NCI-H1092 treated with DMSO at 0.1 percent for 48 hours (cell line): ENCODE data around the gene PAM16.
"Not testable (repeated sequence)": the region's sequence is repeated elsewhere in the genome, so short reads cannot be mapped to it uniquely, and the experiment has no call there.

Experiments
- DNase-seq: peaks from one replicate; lab custom pipeline; 2025; lab: John Stamatoyannopoulos, UW

The PAM16 gene

GRCh38 chr16:4350787-4351659 is at the start of gene PAM16:
Gene PAM16 (minus strand): TSS chr16:4351321. CDS start chr16:4351234, 87 bp downstream.
- peak; percentile 96 for DNase-seq

GRCh38 chr16:4399001-4399730 is 48.0 kb upstream of the PAM16 start:
- no peak for DNase-seq

GRCh38 chr16:4395055-4395726 is 44.1 kb upstream of the PAM16 start:
- DNase-seq = no peak

- DNase-seq = not testable (repeated sequence)
Measured at GRCh38 chr16:4393850-4394249, 42.7 kb upstream of the PAM16 start.

- no peak for DNase-seq
Measured at GRCh38 chr16:4393240-4393600, 42.1 kb upstream of the PAM16 start.

GRCh38 chr16:4392382-4393239 is 41.5 kb upstream of the PAM16 start:
- peak; percentile 62 for DNase-seq

- peak; percentile 14 for DNase-seq
Measured at GRCh38 chr16:4391631-4392381, 40.7 kb upstream of the PAM16 start.

- DNase-seq = no peak
Measured at GRCh38 chr16:4390266-4391260, 39.4 kb upstream of the PAM16 start.

GRCh38 chr16:4389051-4389955 is 38.2 kb upstream of the PAM16 start:
- DNase-seq = no peak

GRCh38 chr16:4388271-4389021 is 37.3 kb upstream of the PAM16 start:
- DNase-seq = no peak

GRCh38 chr16:4387781-4388180 is 36.7 kb upstream of the PAM16 start:
- no peak for DNase-seq

- no peak for DNase-seq
Measured at GRCh38 chr16:4386951-4387565, 35.9 kb upstream of the PAM16 start.

- DNase-seq = no peak
Measured at GRCh38 chr16:4386451-4386805, 35.3 kb upstream of the PAM16 start.

GRCh38 chr16:4385789-4386450 is 34.8 kb upstream of the PAM16 start:
- no peak for DNase-seq

GRCh38 chr16:4385066-4385788 is 34.1 kb upstream of the PAM16 start:
- no peak for DNase-seq

- DNase-seq = no peak
Measured at GRCh38 chr16:4384509-4384942, 33.4 kb upstream of the PAM16 start.
